Transverse colon (tissue), 4 donors: Measurements from ENCODE around the gene VAV1. TPM values are rescaled to one million over a fixed set of nuclear protein-coding genes. Genes with fewer than 3 reads are reported as not detected.
A peak's percentile ranks its signal among the peaks of the same experiment; 100 is the strongest.

Experiments used
- DNase-seq: peaks from one replicate; pipeline ENCODE4 v3.0.0-alpha.2; 2019
- H3K27ac ChIP-seq, 4 donors: fragments of 200-600 bp; sonication (generic); 2 replicates each; pipeline ENCODE4 v1.5.1; 2016 to 2018; ENCODE audit warnings: inconsistent platforms in 4 of 4
- H3K27me3 ChIP-seq: fragments of 200-600 bp; sonication (generic); 2 replicates; pipeline ENCODE4 v1.5.1; 2017; ENCODE audit warnings: inconsistent platforms
- H3K36me3 ChIP-seq, 4 donors: fragments of 200-600 bp; sonication (generic); 2 replicates each; pipeline ENCODE4 v1.5.1; 2017 to 2019; ENCODE audit warnings: inconsistent platforms in 4 of 4
- H3K4me1 ChIP-seq, 4 donors: fragments of 200-600 bp; sonication (generic); 2 replicates each; pipeline ENCODE4 v1.5.1; 2017 to 2020; ENCODE audit warnings: inconsistent platforms in 4 of 4
- H3K4me3 ChIP-seq, 4 donors: fragments of 200-600 bp; sonication (generic); 1 replicate in 1 of 4; 2 replicates in 3 of 4; pipeline versions ENCODE4 v1.5.1 to v1.6.1; 2017 to 2019; ENCODE audit warnings: inconsistent platforms in 4 of 4
- H3K9me3 ChIP-seq, 2 donors: fragments of 200-600 bp; sonication (generic); 2 replicates each; pipeline ENCODE4 v1.5.1; 2017 to 2019; ENCODE audit warnings: inconsistent platforms in 2 of 2
- CTCF ChIP-seq, 5 experiments: fragments of 200-600 bp in 3 of 5; fragments of 450-650 bp in 2 of 5; sonication (generic) in 3 of 5; IDR thresholded peaks; 1 replicate in 2 of 5; 2 replicates in 3 of 5; pipeline ENCODE4 v1.5.1; 2016 to 2017; ENCODE audit warnings: antibody characterized with exemption in 5 of 5, inconsistent platforms in 3 of 5, mild to moderate bottlenecking in 2 of 5, moderate library complexity in 1 of 5
- EP300 ChIP-seq: sonication (generic); formaldehyde crosslinking; IDR thresholded peaks from one replicate; pipeline ENCODE4 v1.6.1; 2017; ENCODE audit warnings: antibody characterized with exemption, low read depth
- POLR2A ChIP-seq: fragments of 450-650 bp; IDR thresholded peaks from one replicate; pipeline ENCODE4 v1.6.1; 2016; ENCODE audit warnings: antibody characterized with exemption, mild to moderate bottlenecking, moderate library complexity
- POLR2AphosphoS5 ChIP-seq, 3 donors: sonication (generic); formaldehyde crosslinking; IDR thresholded peaks; one replicate each; pipeline ENCODE4 v1.6.1; 2016; ENCODE audit warnings: antibody characterized with exemption in 3 of 3
- WGBS, 2 donors: methylation state at CpG; one replicate each; pipeline ENCODE4 v1.1.5; 2018; ENCODE audit warnings: low coverage in 1 of 2; 5-methylcytosine and 5-hydroxymethylcytosine counted together
- in situ Hi-C, 4 donors: fragments of 200-750 bp; cut with MboI; loops; one replicate each; pipeline versions ENCODE4 v1.15.0 to v1.15.1; 2017; ENCODE audit warnings: low sequenced_read_pairs in 3 of 4, low pct_ligation_motif_present in 1 of 4, low pct_unique_long_range_greater_than_20kb in 1 of 4
- intact Hi-C: fragments of 100-400 bp; cut with DNase I; formaldehyde crosslinking; loops from one replicate; pipeline ENCODE4 v1.15.1; 2023; ENCODE audit warnings: low total_unique reads
- total RNA-seq, 4 donors: library from RNA; depleted of rRNA; stranded (reverse); fragments of >200 nt; gene quantifications; one replicate each; pipeline ENCODE4 v1.1.0, GENCODE V29; 2016

The VAV1 gene
- total RNA-seq, 4 donors from 2014 or later = 0.60 to 10.8 (median 6.0) TPM

- Histone ChIP-seq H3K4me3 (peak overlapping the region in 3 of 4 donors; percentile 32 to 61 (median 40)), H3K27me3 (peaks cover 11% of the 10 kb centered on the region), H3K9me3 (no peaks in the 10 kb centered on the region), H3K36me3 (no peaks in the 10 kb centered on the region), H3K27ac (peak overlapping the region; percentile 88 to 94 (median 90)), H3K4me1 (peaks cover 0 to 24% (median 5%) of the 10 kb centered on the region in 4 donors)
- 29 to 56% methylated on average over 2 to 8 of the region's 8 CpGs for WGBS, 2 donors
- DNase-seq = peak; percentile 95
- in situ Hi-C loops (no loop called here), intact Hi-C loops (no loop called here)
- peak in 1 of 5 experiments; percentile 14 for TF ChIP-seq CTCF (IDR thresholded peaks at IDR 0.05)
- TF ChIP-seq POLR2A = peak; percentile 93
- peak; percentile 53 for TF ChIP-seq EP300
- TF ChIP-seq POLR2AphosphoS5 (IDR thresholded peaks at IDR 0.05) = peak; percentile 68 to 95 (median 95)
These were observed 6.7 kb upstream of the VAV1 start for GRCh38 chr19:6765738-6766356.

GRCh38 chr19:6766357-6767080, 6.0 kb upstream of the VAV1 start:
- TF ChIP-seq EP300 (no peak), POLR2A (no peak), CTCF (IDR thresholded peaks at IDR 0.05) (no peak), POLR2AphosphoS5 (IDR thresholded peaks at IDR 0.05) (no peak)

GRCh38 chr19:6767081-6767356, 5.5 kb upstream of the VAV1 start:
- in situ Hi-C loops = no loop called here
- TF ChIP-seq POLR2AphosphoS5 (IDR thresholded peaks at IDR 0.05) = no peak
- TF ChIP-seq POLR2A = no peak
- no peak for TF ChIP-seq EP300
- TF ChIP-seq CTCF (IDR thresholded peaks at IDR 0.05) = no peak
- 0% methylated on average over 15 of the region's 15 CpGs; no CpG with 5 or more reads in 1 of the 2 donors for WGBS, 2 donors
- Histone ChIP-seq H3K9me3 (no peaks in the 10 kb centered on the region), H3K27ac (peak overlapping the region; percentile 88 to 94 (median 90)), H3K4me1 (peaks cover 0 to 24% (median 5%) of the 10 kb centered on the region in 4 donors), H3K27me3 (peaks cover 11% of the 10 kb centered on the region), H3K4me3 (peak overlapping the region; percentile 25 to 61 (median 36)), H3K36me3 (no peaks in the 10 kb centered on the region)
- intact Hi-C loops = no loop called here
- DNase-seq = no peak

More at GRCh38 chr19:6766357-6767080, 6.0 kb upstream of the VAV1 start:
- in situ Hi-C loops = no loop called here
- Histone ChIP-seq H3K4me3 (peak overlapping the region; percentile 0 to 61 (median 36)), H3K4me1 (peaks cover 0 to 24% (median 5%) of the 10 kb centered on the region in 4 donors), H3K36me3 (no peaks in the 10 kb centered on the region), H3K9me3 (no peaks in the 10 kb centered on the region), H3K27ac (peak overlapping the region; percentile 88 to 94 (median 90)), H3K27me3 (peaks cover 11% of the 10 kb centered on the region)
- WGBS, 2 donors = 15 to 22% methylated on average over 12 to 16 of the region's 16 CpGs
- DNase-seq = no peak
- intact Hi-C loops = no loop called here

GRCh38 chr19:6767357-6768235, 4.9 kb upstream of the VAV1 start, which contains the start of gene SH2D3A:
SH2D3A (minus strand) TSS chr19:6767435; CDS start chr19:6763748, 3,687 bp downstream.
- no peak for TF ChIP-seq CTCF (IDR thresholded peaks at IDR 0.05)
- peak in 2 of 3 donors; percentile 81 to 82 for TF ChIP-seq POLR2AphosphoS5 (IDR thresholded peaks at IDR 0.05)
- TF ChIP-seq POLR2A = peak; percentile 95
- no peak for TF ChIP-seq EP300
- DNase-seq = peak; percentile 98

More at GRCh38 chr19:6767357-6768235, 4.9 kb upstream of the VAV1 start, which contains the start of gene SH2D3A:
- in situ Hi-C loops = no loop called here
- WGBS, 2 donors = 1 to 3% methylated on average over 8 to 34 of the region's 47 CpGs
- Histone ChIP-seq H3K27ac (peak within 1 kb of the TSS; percentile 88 to 94 (median 90)), H3K4me1 (peaks cover 0 to 24% (median 5%) of the 10 kb centered on the region in 4 donors), H3K27me3 (peaks cover 11% of the 10 kb centered on the region), H3K36me3 (no peaks in the 10 kb centered on the region), H3K4me3 (peak within 1 kb of the TSS; percentile 25 to 61 (median 36)), H3K9me3 (no peaks in the 10 kb centered on the region)
- intact Hi-C loops = no loop called here
